GM18511 (cell line): ENCODE data around the gene APOB.

ENCODE experiments used
- ATAC-seq: cut with Tn5 transposase; IDR thresholded peaks from one replicate; pipeline ENCODE4 v1.9.1; 2021; ENCODE audit warnings: mild to moderate bottlenecking, moderate library complexity; ENCODE audit not compliant: unreplicated experiment

The APOB gene, protein sequence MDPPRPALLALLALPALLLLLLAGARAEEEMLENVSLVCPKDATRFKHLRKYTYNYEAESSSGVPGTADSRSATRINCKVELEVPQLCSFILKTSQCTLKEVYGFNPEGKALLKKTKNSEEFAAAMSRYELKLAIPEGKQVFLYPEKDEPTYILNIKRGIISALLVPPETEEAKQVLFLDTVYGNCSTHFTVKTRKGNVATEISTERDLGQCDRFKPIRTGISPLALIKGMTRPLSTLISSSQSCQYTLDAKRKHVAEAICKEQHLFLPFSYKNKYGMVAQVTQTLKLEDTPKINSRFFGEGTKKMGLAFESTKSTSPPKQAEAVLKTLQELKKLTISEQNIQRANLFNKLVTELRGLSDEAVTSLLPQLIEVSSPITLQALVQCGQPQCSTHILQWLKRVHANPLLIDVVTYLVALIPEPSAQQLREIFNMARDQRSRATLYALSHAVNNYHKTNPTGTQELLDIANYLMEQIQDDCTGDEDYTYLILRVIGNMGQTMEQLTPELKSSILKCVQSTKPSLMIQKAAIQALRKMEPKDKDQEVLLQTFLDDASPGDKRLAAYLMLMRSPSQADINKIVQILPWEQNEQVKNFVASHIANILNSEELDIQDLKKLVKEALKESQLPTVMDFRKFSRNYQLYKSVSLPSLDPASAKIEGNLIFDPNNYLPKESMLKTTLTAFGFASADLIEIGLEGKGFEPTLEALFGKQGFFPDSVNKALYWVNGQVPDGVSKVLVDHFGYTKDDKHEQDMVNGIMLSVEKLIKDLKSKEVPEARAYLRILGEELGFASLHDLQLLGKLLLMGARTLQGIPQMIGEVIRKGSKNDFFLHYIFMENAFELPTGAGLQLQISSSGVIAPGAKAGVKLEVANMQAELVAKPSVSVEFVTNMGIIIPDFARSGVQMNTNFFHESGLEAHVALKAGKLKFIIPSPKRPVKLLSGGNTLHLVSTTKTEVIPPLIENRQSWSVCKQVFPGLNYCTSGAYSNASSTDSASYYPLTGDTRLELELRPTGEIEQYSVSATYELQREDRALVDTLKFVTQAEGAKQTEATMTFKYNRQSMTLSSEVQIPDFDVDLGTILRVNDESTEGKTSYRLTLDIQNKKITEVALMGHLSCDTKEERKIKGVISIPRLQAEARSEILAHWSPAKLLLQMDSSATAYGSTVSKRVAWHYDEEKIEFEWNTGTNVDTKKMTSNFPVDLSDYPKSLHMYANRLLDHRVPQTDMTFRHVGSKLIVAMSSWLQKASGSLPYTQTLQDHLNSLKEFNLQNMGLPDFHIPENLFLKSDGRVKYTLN (N-terminal part only)

GRCh38 chr2:21043744-21044532 is at the start of gene APOB:
TSS of gene APOB (minus strand) at chr2:21044073. CDS start at chr2:21043945, 128 bp downstream.
- ATAC-seq: peak; percentile 25

DNA sequence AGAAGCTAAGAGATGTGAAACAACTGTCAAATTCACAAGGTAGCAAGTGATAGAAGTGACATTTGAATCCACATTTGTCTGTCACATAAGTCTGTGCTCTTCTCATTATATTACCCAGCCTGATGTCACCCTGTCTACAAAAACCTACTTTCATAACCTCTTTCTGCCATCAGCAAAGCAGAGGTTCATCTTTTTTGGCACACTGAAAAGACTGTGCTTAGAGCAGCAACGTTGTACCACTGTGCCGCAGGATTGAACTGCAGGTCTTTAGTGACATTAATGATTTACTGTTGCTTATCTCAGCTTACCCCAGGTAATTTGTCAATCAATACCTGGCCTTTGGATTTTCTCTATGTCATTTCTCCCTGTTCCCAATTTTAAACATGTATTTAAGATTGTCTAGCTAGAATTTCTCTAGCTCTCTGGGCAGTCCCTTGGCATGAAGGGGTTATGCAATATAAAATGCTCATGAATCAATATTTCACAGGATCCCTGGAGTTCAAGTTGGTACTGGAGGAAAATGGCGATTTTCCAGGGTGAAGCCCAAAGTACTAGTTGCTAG is 48.5 kb upstream of the APOB start:
- ATAC-seq: no peak

- no peak for ATAC-seq
These were observed 40.5 kb upstream of the APOB start for GRCh38 chr2:21084401-21084800.

GRCh38 chr2:21083482-21083881 is 39.6 kb upstream of the APOB start:
- ATAC-seq: no peak

DNA sequence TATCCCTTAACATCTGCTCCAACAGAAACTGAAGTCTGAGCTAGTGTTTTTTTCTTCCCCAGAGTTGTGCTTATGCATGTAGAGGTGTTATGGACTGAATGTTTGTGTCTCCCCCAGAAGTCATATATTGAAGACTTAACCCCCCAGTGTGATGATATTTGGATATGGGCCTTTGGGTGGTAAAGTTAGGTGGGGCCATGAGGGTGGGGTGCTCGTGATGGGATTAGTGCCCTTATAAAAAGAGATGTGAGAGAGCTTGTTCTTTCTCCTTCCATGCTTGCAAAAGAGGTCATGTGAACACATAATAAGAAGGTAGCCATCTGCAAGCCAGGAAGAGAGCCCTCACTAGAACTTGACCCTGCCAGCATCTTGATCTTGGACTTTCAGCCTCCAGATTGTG is 34.4 kb upstream of the APOB start:
- no peak for ATAC-seq

DNA sequence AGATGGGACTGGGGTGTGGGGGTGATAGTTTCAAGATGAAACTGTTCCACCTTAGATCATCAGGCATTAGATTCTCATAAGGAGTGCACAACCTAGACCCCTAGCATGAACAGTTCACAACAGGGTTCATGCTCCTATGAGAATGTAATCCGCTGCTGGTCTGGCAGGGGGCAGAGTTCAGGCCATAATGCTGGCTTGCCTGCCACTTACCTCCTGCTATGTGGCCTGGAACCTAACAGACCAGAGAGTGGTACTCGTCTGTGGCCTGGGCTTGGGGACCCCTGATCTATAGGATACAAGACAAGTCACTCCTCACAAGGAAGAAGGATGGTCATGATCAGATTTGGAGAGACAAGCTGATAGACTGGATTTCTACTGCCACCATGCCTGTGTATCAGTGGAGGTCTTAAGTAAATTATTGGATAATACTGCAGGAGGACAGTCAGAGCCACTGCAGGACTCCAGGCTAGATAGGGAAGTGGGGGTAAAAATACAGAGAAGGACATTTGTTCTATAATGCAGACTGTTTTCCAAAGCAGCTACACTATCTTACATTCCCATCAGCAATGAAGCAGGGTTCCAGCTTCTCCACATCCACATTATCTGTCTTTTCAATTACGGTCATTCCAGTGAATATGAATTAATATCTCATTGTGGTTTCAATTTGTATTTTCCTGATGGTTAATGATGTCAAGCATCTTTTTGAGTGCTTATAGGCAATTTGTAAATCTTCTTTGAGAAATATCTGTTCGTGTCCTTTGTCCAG is 28.8 kb upstream of the APOB start:
- ATAC-seq: no peak

DNA sequence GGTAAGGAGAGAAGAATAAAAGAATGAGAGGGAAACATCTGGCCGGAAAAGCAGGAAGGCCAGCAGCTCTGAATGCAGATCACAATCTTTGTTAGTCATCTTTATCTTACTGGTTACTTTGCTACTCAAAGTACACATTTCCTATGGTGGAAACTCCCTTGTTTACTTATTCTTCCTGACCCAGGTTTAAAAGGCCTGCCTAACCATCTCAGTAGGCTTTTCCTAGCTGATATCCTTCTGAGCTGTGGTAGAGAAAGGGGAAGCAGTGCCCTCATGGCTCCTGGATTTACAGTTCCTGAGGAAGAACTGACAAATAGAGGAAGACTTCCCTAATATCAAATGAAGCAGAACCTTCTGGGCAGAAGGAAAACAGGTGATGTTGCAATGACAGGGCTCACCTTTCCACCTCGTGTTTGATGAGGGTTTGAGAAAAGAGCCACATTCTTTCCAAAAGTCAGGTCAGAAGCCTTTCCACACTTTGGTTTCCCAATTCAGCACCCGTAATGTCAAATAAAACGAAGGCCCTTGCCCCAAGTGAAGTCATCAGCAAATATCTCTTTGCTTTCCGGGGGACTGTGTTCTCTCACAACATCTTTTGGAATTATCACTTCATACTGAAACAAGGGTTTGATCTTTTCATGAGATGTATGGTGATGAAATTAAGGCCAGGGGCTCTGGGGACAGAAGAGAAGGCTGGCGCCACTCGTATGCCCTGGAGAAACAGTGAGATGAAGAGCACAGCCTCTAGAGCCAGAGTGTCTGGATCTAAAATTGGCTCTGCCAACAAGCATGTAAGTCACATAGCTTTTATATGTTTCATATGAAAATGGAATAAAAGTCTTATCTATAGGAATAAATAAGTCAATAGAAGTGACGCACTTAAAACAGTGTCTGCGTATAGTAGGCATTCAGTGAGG is 26.7 kb upstream of the APOB start:
- ATAC-seq: no peak

DNA sequence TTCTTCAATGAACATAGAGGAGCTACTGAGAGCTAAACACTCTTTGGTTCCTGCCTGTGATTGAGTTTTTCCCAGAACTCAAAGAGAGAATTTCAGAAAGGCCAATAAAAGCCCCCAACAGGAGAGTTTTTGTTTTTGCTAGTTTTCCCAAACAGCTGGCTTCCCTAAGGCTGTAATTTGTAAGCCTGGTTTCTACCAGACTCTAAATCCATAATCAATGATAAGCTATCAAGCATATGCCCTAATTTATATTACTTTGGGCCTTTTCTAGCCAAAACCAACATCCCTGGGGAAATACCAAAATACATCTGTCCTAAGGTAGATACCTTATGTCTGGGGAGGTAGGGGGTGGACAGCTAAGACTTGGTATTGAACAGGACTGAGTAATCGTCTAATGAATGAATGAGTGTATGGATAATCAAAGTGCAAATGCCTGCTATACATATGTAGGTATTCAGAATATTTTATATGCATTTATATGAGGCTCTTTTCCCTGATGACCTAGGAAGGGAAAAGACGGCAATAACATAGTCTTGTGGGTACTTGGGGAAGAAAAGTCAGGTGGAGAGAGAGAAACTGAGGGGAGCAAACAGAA is 26.0 kb upstream of the APOB start:
- ATAC-seq: no peak

GRCh38 chr2:21067859-21068537 is 24.1 kb upstream of the APOB start:
- ATAC-seq: no peak

GRCh38 chr2:21067125-21067524 is 23.3 kb upstream of the APOB start:
- ATAC-seq: no peak

GRCh38 chr2:21059885-21060610 is 16.2 kb upstream of the APOB start:
- no peak for ATAC-seq

- ATAC-seq: no peak
These were observed 13.2 kb upstream of the APOB start for GRCh38 chr2:21057097-21057496.

DNA sequence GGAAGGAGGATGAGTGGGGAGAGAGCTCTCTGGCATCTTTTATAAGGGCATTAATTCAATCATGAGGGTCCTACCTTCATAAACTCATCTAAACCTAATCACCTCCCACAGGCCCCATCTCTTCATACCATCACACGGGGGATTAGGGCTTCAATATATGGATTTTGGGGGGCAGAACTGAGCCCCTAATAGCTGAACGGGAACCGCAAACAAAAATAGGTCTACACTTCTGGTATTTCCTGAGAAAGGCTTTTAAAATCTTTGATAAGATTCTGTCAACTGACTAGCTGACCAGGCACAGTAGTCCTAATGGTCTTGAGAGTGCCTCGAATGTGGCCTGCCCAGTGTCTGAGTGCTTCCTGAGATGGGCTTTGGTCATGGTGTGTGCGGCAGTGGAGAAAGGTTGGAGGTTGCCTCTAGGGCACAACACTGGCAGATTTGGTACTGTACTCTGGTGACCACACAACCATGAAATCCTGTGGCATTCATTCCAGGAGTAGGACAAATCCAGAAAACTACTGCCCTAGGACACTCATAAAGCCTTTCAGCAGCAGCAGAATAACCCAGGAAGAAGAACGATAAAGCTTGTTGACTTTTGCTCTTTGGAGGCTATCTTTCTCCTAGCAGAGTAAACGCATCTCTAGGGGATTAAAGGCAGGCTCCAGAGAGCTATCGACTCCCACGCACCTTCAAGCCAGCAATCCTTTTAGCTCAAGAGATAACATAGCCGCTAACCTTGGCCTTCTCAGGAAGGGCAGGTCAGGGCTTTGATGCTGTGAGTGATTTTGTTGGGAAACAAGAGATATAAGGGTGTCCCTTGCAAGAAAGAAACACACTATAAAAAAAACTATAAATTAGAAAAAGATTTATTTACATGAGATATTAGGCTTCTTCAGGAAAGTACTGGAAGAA is 12.3 kb upstream of the APOB start:
- no peak for ATAC-seq

DNA sequence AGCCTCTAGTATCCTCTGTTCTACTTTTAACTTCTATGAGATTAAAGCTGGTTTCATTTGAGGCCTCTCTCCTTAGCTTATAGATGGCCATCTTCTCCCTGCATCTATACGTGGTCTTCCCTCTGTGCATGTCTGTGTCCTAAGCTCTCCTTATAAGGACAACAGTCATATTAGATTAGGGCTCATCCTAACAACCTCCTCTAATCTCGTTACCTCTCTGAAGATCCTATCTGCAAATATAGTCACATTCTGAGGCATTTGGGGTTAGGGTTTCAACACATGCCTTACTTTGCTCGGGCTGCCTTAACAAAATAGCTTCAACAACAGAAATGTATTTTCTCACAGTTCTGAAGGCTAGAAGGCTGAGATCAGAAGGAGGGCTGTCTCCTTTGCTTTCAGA is 11.6 kb upstream of the APOB start:
- ATAC-seq: no peak

DNA sequence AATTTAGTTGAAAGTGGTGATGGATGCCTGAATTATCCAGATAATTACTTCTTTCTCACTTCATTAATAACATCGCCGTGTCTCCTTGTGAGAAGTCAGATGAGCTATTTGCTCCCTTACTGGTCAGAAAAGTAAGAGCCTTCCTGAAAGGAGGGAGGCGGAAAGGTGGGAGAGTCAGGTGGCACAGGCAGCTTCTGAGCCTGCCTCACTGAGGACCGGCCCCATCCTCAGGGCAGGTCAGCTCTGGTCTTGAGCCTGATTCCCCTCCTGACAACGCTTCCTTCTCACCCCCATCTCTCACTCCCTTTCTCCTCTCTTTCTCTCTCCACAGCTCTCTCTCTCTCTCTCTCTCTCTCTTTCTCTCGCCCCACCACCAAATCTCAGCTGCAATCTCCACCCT is 10.1 kb upstream of the APOB start:
- ATAC-seq: no peak

- no peak for ATAC-seq
These were observed 8.2 kb upstream of the APOB start for GRCh38 chr2:21052044-21052443.
